GM19328 (cell line): ENCODE measurements around the gene ZKSCAN8.

Source experiments
- ATAC-seq: cut with Tn5 transposase; IDR thresholded peaks from one replicate; pipeline ENCODE4 v1.9.1; 2021; ENCODE audit warnings: mild to moderate bottlenecking, moderate library complexity; ENCODE audit not compliant: unreplicated experiment

ZKSCAN8 gene

GRCh38 chr6:28206527-28206926 is 64.8 kb downstream of the ZKSCAN8 start:
- ATAC-seq, result no peak

GRCh38 chr6:28206928-28207509 is 65.3 kb downstream of the ZKSCAN8 start:
- ATAC-seq, result no peak

- ATAC-seq, result no peak
These were observed 65.9 kb downstream of the ZKSCAN8 start for GRCh38 chr6:28207510-28208110.

GRCh38 chr6:28208111-28208659 is 66.5 kb downstream of the ZKSCAN8 start:
- ATAC-seq, result no peak
